HEK293 (cell line): Measurements from ENCODE around the gene C4orf54.

ENCODE experiments used
- CTCF ChIA-PET: fragments of 350-600 bp; formaldehyde crosslinking; extraction: SDS; loops from one replicate; lab custom pipeline; 2021; ENCODE audit warnings: antibody characterized with exemption; lab: Yijun Ruan, JAX
- POLR2A ChIA-PET: fragments of 300-600 bp; formaldehyde crosslinking; extraction: SDS; loops from one replicate; lab custom pipeline; 2020; ENCODE audit warnings: antibody characterized with exemption, inconsistent platforms; lab: Yijun Ruan, JAX
- H3K27ac ChIP-seq: fragments of 200-500 bp; sonication (Bioruptor generic); 2 replicates; pipeline ENCODE4 v1.5.1; 2014; ENCODE audit warnings: low read depth, low read length, control low read depth, inconsistent platforms; ENCODE audit errors: extremely low read depth
- H3K36me3 ChIP-seq, 2 experiments: fragments of 200-500 bp in 1 of 2; sonication (Bioruptor generic) in 1 of 2; 1 replicate in 1 of 2; 2 replicates in 1 of 2; pipeline ENCODE4 v1.5.1; 2014 to 2017; ENCODE audit warnings: inconsistent platforms in 2 of 2, low read length in 2 of 2; ENCODE audit not compliant: control insufficient read depth in 2 of 2, insufficient read depth in 1 of 2
- H3K4me1 ChIP-seq: fragments of 200-500 bp; sonication (Bioruptor generic); 2 replicates; pipeline ENCODE4 v1.5.1; 2014; ENCODE audit warnings: mild to moderate bottlenecking, low read length, inconsistent platforms; ENCODE audit not compliant: control insufficient read depth, insufficient read depth
- H3K4me3 ChIP-seq: 2 replicates; pipeline ENCODE4 v1.5.1; 2011; ENCODE audit warnings: low read depth, mild to moderate bottlenecking, control low read depth, low read length, moderate library complexity
- H3K9me3 ChIP-seq: fragments of 200-500 bp; sonication (Bioruptor generic); 2 replicates; pipeline ENCODE4 v1.5.1; 2014; ENCODE audit warnings: low read depth, low read length, inconsistent platforms; ENCODE audit not compliant: control insufficient read depth, insufficient read depth
- GFI1B ChIP-seq: fragments of 450-650 bp; formaldehyde crosslinking; IDR thresholded peaks from 2 replicates; pipeline ENCODE4 v1.5.1; 2016; ENCODE audit warnings: missing biosample characterization, missing genetic modification characterization
- KLF7 ChIP-seq: fragments of 450-650 bp; formaldehyde crosslinking; IDR thresholded peaks from 2 replicates; pipeline ENCODE4 v1.5.1; 2016; ENCODE audit warnings: missing biosample characterization, missing genetic modification characterization, borderline replicate concordance
- ZEB2 ChIP-seq: fragments of 450-650 bp; formaldehyde crosslinking; IDR thresholded peaks from 2 replicates; pipeline ENCODE4 v1.5.1; 2016; ENCODE audit warnings: missing biosample characterization, missing genetic modification characterization
- ZNF133 ChIP-seq: fragments of 450-650 bp; formaldehyde crosslinking; IDR thresholded peaks from 2 replicates; pipeline ENCODE4 v1.5.1; 2016; ENCODE audit warnings: missing biosample characterization, missing genetic modification characterization
- ZNF19 ChIP-seq: fragments of 450-650 bp; formaldehyde crosslinking; IDR thresholded peaks from 2 replicates; pipeline ENCODE4; 2016; ENCODE audit warnings: missing biosample characterization, missing genetic modification characterization, low read depth
- ZNF211 ChIP-seq: fragments of 450-650 bp; formaldehyde crosslinking; IDR thresholded peaks from 2 replicates; pipeline ENCODE4 v1.5.1; 2016; ENCODE audit warnings: low read depth, missing biosample characterization, missing genetic modification characterization
- ZNF239 ChIP-seq: fragments of 450-650 bp; formaldehyde crosslinking; IDR thresholded peaks from 2 replicates; pipeline ENCODE4 v1.5.1; 2016; ENCODE audit warnings: missing biosample characterization, missing genetic modification characterization
- ZNF311 ChIP-seq: fragments of 450-650 bp; formaldehyde crosslinking; IDR thresholded peaks from 2 replicates; pipeline ENCODE4 v1.5.1; 2017; ENCODE audit warnings: missing biosample characterization, missing genetic modification characterization, borderline replicate concordance
- ZNF335 ChIP-seq: fragments of 450-650 bp; formaldehyde crosslinking; conservative IDR thresholded peaks from 2 replicates; pipeline ENCODE4 v1.5.1; 2016; ENCODE audit warnings: missing biosample characterization, missing genetic modification characterization
- ZNF366 ChIP-seq: fragments of 450-650 bp; formaldehyde crosslinking; conservative IDR thresholded peaks from 2 replicates; pipeline ENCODE4 v1.5.1; 2016; ENCODE audit warnings: missing biosample characterization, missing genetic modification characterization
- ZNF416 ChIP-seq: fragments of 450-650 bp; formaldehyde crosslinking; IDR thresholded peaks from 2 replicates; pipeline ENCODE4 v1.5.1; 2016; ENCODE audit warnings: missing biosample characterization, missing genetic modification characterization
- ZNF549 ChIP-seq: fragments of 450-650 bp; IDR thresholded peaks from 2 replicates; pipeline ENCODE4 v1.5.1; 2018; ENCODE audit warnings: missing biosample characterization, missing genetic modification characterization, mild to moderate bottlenecking, inconsistent platforms, moderate library complexity
- ZNF629 ChIP-seq: fragments of 450-650 bp; formaldehyde crosslinking; IDR thresholded peaks from 2 replicates; pipeline ENCODE4 v1.5.1; 2017; ENCODE audit warnings: missing biosample characterization, missing genetic modification characterization
- ZNF658 ChIP-seq: fragments of 450-650 bp; formaldehyde crosslinking; IDR thresholded peaks from 2 replicates; pipeline ENCODE4; 2016; ENCODE audit warnings: missing biosample characterization, missing genetic modification characterization
- ZNF664 ChIP-seq: fragments of 450-650 bp; formaldehyde crosslinking; IDR thresholded peaks from 2 replicates; pipeline ENCODE4 v1.5.1; 2016; ENCODE audit warnings: missing biosample characterization, missing genetic modification characterization
- ZNF791 ChIP-seq: fragments of 450-650 bp; formaldehyde crosslinking; IDR thresholded peaks from 2 replicates; pipeline ENCODE4 v1.5.1; 2016; ENCODE audit warnings: missing biosample characterization, missing genetic modification characterization
- ZNF837 ChIP-seq: fragments of 450-650 bp; formaldehyde crosslinking; IDR thresholded peaks from 2 replicates; pipeline ENCODE4 v1.5.1; 2016; ENCODE audit warnings: missing biosample characterization, missing genetic modification characterization
- TF ChIP-seq, protein P1 (sequence below): fragments of 450-650 bp; formaldehyde crosslinking; IDR thresholded peaks from 2 replicates; pipeline ENCODE4 v1.5.1; 2017; ENCODE audit warnings: missing biosample characterization, missing genetic modification characterization
- TF ChIP-seq, protein P2 (sequence below): IDR thresholded peaks from 2 replicates; pipeline ENCODE4 v1.6.1; 2011; ENCODE audit warnings: mild to moderate bottlenecking, low read depth, low read length, borderline replicate concordance
- TF ChIP-seq, protein P3 (sequence below): fragments of 450-650 bp; formaldehyde crosslinking; IDR thresholded peaks from 2 replicates; pipeline ENCODE4 v1.5.1; 2016; ENCODE audit warnings: missing biosample characterization, missing genetic modification characterization
- TF ChIP-seq, protein P4 (sequence below): fragments of 450-650 bp; formaldehyde crosslinking; IDR thresholded peaks from 2 replicates; pipeline ENCODE4 v1.5.1; 2016; ENCODE audit warnings: missing biosample characterization, missing genetic modification characterization
- TF ChIP-seq, protein P5 (sequence below): fragments of 450-650 bp; formaldehyde crosslinking; IDR thresholded peaks from 2 replicates; pipeline ENCODE4 v1.5.1; 2016; ENCODE audit warnings: missing biosample characterization, missing genetic modification characterization, low read depth
- TF ChIP-seq, protein P6 (sequence below): fragments of 450-650 bp; formaldehyde crosslinking; IDR thresholded peaks from 2 replicates; pipeline ENCODE4 v1.5.1; 2016; ENCODE audit warnings: missing biosample characterization, missing genetic modification characterization
- TF ChIP-seq, protein P7 (sequence below): fragments of 450-650 bp; formaldehyde crosslinking; IDR thresholded peaks from 2 replicates; pipeline ENCODE4 v1.5.1; 2017; ENCODE audit warnings: missing biosample characterization, missing genetic modification characterization
- TF ChIP-seq, protein P8 (sequence below): fragments of 450-650 bp; formaldehyde crosslinking; IDR thresholded peaks from 2 replicates; pipeline ENCODE4 v1.5.1; 2016; ENCODE audit warnings: missing biosample characterization, missing genetic modification characterization

Gene C4orf54

DNA sequence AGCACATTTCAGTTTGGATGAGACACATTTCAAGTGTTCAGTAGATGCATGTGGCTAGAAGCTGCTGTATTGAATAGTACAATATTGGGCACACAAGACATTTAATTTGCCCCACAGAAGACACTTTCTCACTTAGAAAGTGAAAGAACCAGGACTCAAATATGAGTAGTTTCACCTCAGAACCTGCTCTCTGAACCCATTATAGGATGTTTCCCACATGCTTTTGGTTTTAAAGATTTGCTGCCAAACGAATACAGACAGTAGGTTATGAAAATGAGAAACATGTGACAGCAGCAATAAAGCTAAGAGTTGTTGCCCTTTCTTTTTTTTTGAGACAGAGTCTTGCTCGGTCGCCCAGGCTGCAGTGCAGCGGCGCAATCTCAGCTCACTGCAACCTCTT, 32.3 kb downstream of the C4orf54 start:
- Histone ChIP-seq H3K4me3 (no peak overlapping the region), H3K36me3 (no peaks in the 10 kb centered on the region), H3K9me3 (no peaks in the 10 kb centered on the region), H3K27ac (no peak overlapping the region), H3K4me1 (no peaks in the 10 kb centered on the region)
- ChIA-PET CTCF (no interaction called here), POLR2A (no interaction called here)
- TF ChIP-seq ZNF311 (tag by site-specific recombination), result no peak
- no peak for TF ChIP-seq ZNF837 (tag by site-specific recombination)
- TF ChIP-seq, protein P1, sequence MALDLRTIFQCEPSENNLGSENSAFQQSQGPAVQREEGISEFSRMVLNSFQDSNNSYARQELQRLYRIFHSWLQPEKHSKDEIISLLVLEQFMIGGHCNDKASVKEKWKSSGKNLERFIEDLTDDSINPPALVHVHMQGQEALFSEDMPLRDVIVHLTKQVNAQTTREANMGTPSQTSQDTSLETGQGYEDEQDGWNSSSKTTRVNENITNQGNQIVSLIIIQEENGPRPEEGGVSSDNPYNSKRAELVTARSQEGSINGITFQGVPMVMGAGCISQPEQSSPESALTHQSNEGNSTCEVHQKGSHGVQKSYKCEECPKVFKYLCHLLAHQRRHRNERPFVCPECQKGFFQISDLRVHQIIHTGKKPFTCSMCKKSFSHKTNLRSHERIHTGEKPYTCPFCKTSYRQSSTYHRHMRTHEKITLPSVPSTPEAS, result no peak
- no peak for TF ChIP-seq GFI1B (tag by site-specific recombination)
- TF ChIP-seq ZNF416 (tag by site-specific recombination), result no peak
- TF ChIP-seq, protein P2, sequence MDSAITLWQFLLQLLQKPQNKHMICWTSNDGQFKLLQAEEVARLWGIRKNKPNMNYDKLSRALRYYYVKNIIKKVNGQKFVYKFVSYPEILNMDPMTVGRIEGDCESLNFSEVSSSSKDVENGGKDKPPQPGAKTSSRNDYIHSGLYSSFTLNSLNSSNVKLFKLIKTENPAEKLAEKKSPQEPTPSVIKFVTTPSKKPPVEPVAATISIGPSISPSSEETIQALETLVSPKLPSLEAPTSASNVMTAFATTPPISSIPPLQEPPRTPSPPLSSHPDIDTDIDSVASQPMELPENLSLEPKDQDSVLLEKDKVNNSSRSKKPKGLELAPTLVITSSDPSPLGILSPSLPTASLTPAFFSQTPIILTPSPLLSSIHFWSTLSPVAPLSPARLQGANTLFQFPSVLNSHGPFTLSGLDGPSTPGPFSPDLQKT, result no peak
- no peak for TF ChIP-seq ZNF335
- TF ChIP-seq ZNF211 (tag by site-specific recombination), result no peak
- TF ChIP-seq, protein P3, sequence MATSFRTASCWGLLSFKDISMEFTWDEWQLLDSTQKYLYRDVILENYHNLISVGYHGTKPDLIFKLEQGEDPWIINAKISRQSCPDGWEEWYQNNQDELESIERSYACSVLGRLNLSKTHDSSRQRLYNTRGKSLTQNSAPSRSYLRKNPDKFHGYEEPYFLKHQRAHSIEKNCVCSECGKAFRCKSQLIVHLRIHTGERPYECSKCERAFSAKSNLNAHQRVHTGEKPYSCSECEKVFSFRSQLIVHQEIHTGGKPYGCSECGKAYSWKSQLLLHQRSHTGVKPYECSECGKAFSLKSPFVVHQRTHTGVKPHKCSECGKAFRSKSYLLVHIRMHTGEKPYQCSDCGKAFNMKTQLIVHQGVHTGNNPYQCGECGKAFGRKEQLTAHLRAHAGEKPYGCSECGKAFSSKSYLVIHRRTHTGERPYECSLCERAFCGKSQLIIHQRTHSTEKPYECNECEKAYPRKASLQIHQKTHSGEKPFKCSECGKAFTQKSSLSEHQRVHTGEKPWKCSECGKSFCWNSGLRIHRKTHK (tag by site-specific recombination), result no peak
- no peak for TF ChIP-seq ZNF549 (tag by site-specific recombination)
- TF ChIP-seq, protein P4, sequence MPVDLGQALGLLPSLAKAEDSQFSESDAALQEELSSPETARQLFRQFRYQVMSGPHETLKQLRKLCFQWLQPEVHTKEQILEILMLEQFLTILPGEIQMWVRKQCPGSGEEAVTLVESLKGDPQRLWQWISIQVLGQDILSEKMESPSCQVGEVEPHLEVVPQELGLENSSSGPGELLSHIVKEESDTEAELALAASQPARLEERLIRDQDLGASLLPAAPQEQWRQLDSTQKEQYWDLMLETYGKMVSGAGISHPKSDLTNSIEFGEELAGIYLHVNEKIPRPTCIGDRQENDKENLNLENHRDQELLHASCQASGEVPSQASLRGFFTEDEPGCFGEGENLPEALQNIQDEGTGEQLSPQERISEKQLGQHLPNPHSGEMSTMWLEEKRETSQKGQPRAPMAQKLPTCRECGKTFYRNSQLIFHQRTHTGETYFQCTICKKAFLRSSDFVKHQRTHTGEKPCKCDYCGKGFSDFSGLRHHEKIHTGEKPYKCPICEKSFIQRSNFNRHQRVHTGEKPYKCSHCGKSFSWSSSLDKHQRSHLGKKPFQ (tag by site-specific recombination), result no peak
- no peak for TF ChIP-seq ZNF791
- TF ChIP-seq, protein P5, sequence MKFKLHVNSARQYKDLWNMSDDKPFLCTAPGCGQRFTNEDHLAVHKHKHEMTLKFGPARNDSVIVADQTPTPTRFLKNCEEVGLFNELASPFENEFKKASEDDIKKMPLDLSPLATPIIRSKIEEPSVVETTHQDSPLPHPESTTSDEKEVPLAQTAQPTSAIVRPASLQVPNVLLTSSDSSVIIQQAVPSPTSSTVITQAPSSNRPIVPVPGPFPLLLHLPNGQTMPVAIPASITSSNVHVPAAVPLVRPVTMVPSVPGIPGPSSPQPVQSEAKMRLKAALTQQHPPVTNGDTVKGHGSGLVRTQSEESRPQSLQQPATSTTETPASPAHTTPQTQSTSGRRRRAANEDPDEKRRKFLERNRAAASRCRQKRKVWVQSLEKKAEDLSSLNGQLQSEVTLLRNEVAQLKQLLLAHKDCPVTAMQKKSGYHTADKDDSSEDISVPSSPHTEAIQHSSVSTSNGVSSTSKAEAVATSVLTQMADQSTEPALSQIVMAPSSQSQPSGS (tag by site-specific recombination), result no peak
- TF ChIP-seq, protein P6, sequence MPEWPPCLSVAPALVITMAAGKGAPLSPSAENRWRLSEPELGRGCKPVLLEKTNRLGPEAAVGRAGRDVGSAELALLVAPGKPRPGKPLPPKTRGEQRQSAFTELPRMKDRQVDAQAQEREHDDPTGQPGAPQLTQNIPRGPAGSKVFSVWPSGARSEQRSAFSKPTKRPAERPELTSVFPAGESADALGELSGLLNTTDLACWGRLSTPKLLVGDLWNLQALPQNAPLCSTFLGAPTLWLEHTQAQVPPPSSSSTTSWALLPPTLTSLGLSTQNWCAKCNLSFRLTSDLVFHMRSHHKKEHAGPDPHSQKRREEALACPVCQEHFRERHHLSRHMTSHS (tag by site-specific recombination), result no peak
- no peak for TF ChIP-seq KLF7 (tag by site-specific recombination)

DNA sequence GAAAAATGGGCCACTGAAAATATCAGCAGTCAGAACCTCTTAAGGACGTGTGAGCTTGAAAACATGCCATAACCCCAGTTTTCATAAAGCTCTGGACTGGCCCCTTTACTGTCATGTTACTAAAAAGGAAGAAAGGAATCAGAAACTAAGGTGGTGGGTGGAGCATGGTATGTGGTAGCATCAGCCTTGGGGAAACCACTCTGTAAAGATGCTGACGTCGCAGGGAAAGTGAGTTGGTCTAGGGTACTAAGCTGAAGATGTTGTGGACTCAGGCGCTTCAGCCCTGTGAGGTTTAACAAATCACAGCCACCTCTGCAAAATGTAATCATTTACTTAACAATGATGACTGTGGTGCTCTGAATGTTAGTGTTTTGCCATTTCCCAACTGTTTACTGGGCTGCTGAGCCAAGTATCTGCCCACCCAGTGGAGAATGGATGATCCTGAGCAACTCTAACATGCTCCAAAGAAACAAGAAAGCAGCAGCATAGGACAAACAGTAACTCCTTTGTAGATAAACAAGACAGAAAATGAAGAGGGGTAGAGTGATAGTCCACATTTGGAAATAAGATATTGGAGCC, 33.4 kb downstream of the C4orf54 start:
- POLR2A ChIA-PET, result no interaction called here
- Histone ChIP-seq H3K4me1 (no peaks in the 10 kb centered on the region), H3K4me3 (no peak overlapping the region), H3K9me3 (no peaks in the 10 kb centered on the region), H3K36me3 (no peaks in the 10 kb centered on the region), H3K27ac (no peak overlapping the region)
- CTCF ChIA-PET, result no interaction called here
- TF ChIP-seq ZNF664, result no peak
- TF ChIP-seq ZNF629 (tag by site-specific recombination), result no peak
- TF ChIP-seq, protein P7, sequence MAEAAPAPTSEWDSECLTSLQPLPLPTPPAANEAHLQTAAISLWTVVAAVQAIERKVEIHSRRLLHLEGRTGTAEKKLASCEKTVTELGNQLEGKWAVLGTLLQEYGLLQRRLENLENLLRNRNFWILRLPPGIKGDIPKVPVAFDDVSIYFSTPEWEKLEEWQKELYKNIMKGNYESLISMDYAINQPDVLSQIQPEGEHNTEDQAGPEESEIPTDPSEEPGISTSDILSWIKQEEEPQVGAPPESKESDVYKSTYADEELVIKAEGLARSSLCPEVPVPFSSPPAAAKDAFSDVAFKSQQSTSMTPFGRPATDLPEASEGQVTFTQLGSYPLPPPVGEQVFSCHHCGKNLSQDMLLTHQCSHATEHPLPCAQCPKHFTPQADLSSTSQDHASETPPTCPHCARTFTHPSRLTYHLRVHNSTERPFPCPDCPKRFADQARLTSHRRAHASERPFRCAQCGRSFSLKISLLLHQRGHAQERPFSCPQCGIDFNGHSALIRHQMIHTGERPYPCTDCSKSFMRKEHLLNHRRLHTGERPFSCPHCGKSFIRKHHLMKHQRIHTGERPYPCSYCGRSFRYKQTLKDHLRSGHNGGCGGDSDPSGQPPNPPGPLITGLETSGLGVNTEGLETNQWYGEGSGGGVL (tag by site-specific recombination), result no peak
- no peak for TF ChIP-seq ZNF239 (tag by site-specific recombination)
- TF ChIP-seq ZNF658, result no peak
- TF ChIP-seq, protein P8, sequence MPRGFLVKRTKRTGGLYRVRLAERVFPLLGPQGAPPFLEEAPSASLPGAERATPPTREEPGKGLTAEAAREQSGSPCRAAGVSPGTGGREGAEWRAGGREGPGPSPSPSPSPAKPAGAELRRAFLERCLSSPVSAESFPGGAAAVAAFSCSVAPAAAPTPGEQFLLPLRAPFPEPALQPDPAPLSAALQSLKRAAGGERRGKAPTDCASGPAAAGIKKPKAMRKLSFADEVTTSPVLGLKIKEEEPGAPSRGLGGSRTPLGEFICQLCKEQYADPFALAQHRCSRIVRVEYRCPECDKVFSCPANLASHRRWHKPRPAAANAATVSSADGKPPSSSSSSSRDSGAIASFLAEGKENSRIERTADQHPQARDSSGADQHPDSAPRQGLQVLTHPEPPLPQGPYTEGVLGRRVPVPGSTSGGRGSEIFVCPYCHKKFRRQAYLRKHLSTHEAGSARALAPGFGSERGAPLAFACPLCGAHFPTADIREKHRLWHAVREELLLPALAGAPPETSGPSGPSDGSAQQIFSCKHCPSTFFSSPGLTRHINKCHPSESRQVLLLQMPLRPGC (tag by site-specific recombination), result no peak
- TF ChIP-seq ZEB2 (tag by site-specific recombination), result no peak
- TF ChIP-seq ZNF366, result no peak
- TF ChIP-seq ZNF19 (tag by site-specific recombination), result no peak
- TF ChIP-seq ZNF133, result no peak
